GM23338 (cell line): ENCODE results near the gene FBXL17.

ENCODE experiments used
- CTCF ChIP-seq, 2 experiments: fragments of 200-600 bp in 1 of 2; sonication (generic) in 1 of 2; conservative IDR thresholded peaks; 2 replicates each; pipeline versions ENCODE4 v1.5.1 to v1.6.1; 2016 to 2017; ENCODE audit warnings: antibody characterized with exemption in 2 of 2, low read depth in 2 of 2, mild to moderate bottlenecking in 2 of 2, moderate library complexity in 1 of 2
- POLR2AphosphoS5 ChIP-seq: IDR thresholded peaks from 2 replicates; pipeline ENCODE4 v1.6.1; 2016; ENCODE audit warnings: antibody characterized with exemption, low read depth

- TF ChIP-seq CTCF (conservative IDR thresholded peaks at IDR 0.05; ENCODE audit: low read depth in 2 of 2) (no peak), POLR2AphosphoS5 (no peak)
Measured at GRCh38 chr5:107975568-107975967, 406.3 kb downstream of the FBXL17 start.
